GM18861 (cell line): Measurements from ENCODE around the gene AGPAT2.

ENCODE experiments used
- ATAC-seq: cut with Tn5 transposase; IDR thresholded peaks from one replicate; pipeline ENCODE4 v1.9.1; 2021; ENCODE audit not compliant: unreplicated experiment

Gene AGPAT2

GRCh38 chr9:136686794-136687711, at the start of gene AGPAT2:
Gene AGPAT2, minus strand, starts transcription at chr9:136687457. Its CDS starts 100 bp downstream, at chr9:136687357.
- ATAC-seq, result peak; percentile 39

GRCh38 chr9:136735812-136736480, 48.7 kb upstream of the AGPAT2 start:
- no peak for ATAC-seq

GRCh38 chr9:136734837-136735496, 47.7 kb upstream of the AGPAT2 start:
- no peak for ATAC-seq

GRCh38 chr9:136733611-136734010, 46.4 kb upstream of the AGPAT2 start:
- ATAC-seq, result no peak

- no peak for ATAC-seq
Measured at GRCh38 chr9:136732444-136733178, 45.4 kb upstream of the AGPAT2 start.

GRCh38 chr9:136729926-136730325, 42.7 kb upstream of the AGPAT2 start:
- ATAC-seq, result no peak

GRCh38 chr9:136729144-136729543, 41.9 kb upstream of the AGPAT2 start:
- no peak for ATAC-seq

- peak; percentile 9 for ATAC-seq
Measured at GRCh38 chr9:136728548-136729123, 41.4 kb upstream of the AGPAT2 start.

- peak; percentile 51 for ATAC-seq
Measured at GRCh38 chr9:136728080-136728547, 40.9 kb upstream of the AGPAT2 start.

- ATAC-seq, result no peak
Measured at GRCh38 chr9:136726631-136727191, 39.5 kb upstream of the AGPAT2 start.

GRCh38 chr9:136726118-136726517, 38.9 kb upstream of the AGPAT2 start:
- no peak for ATAC-seq

GRCh38 chr9:136725612-136726011, 38.4 kb upstream of the AGPAT2 start:
- no peak for ATAC-seq

GRCh38 chr9:136724772-136725171, 37.5 kb upstream of the AGPAT2 start:
- no peak for ATAC-seq

- ATAC-seq, result no peak
Measured at GRCh38 chr9:136723989-136724388, 36.7 kb upstream of the AGPAT2 start.

- no peak for ATAC-seq
Measured at GRCh38 chr9:136723362-136723976, 36.2 kb upstream of the AGPAT2 start.

- no peak for ATAC-seq
Measured at GRCh38 chr9:136722969-136723356, 35.7 kb upstream of the AGPAT2 start.

GRCh38 chr9:136722093-136722968, 35.1 kb upstream of the AGPAT2 start:
- ATAC-seq, result no peak

GRCh38 chr9:136721339-136722092, 34.3 kb upstream of the AGPAT2 start:
- ATAC-seq, result no peak
